Measurements from ENCODE around the gene OGFOD3.
A peak's percentile ranks its signal among the peaks of the same experiment; 100 is the strongest.

Gene OGFOD3

GRCh38 chr17:82432017-82432416 is 13.6 kb upstream of the OGFOD3 start:
- POLR2A ChIA-PET: no interaction called here
- CTCF ChIA-PET: no interaction called here
- no peak for DNase-seq (ENCODE audit: extremely low spot score)
- no peak for TF ChIP-seq LEF1 (IDR thresholded peaks at IDR 0.05; ENCODE audit: borderline replicate concordance)
- TF ChIP-seq CTBP1 (IDR thresholded peaks at IDR 0.05; ENCODE audit: borderline replicate concordance): no peak
- no peak for TF ChIP-seq ZNF384 (IDR thresholded peaks at IDR 0.05)
- no peak for TF ChIP-seq PKNOX1 (IDR thresholded peaks at IDR 0.05)
- no peak for TF ChIP-seq NFRKB (IDR thresholded peaks at IDR 0.05)
- TF ChIP-seq SP1 (IDR thresholded peaks at IDR 0.05): no peak
- no peak for TF ChIP-seq HDGF (IDR thresholded peaks at IDR 0.05; ENCODE audit: borderline replicate concordance)
- no peak for TF ChIP-seq BHLHE40 (IDR thresholded peaks at IDR 0.05; ENCODE audit: borderline replicate concordance)
- no peak for TF ChIP-seq FOXM1 (IDR thresholded peaks at IDR 0.05; ENCODE audit: borderline replicate concordance)
- no peak for TF ChIP-seq ARNT (IDR thresholded peaks at IDR 0.05)
- no peak for TF ChIP-seq SUZ12 (IDR thresholded peaks at IDR 0.05)
- no peak for TF ChIP-seq FOXK2 (IDR thresholded peaks at IDR 0.05)
- no peak for TF ChIP-seq FOXA1 (IDR thresholded peaks at IDR 0.05)
- TF ChIP-seq TARDBP (IDR thresholded peaks at IDR 0.05): no peak

- TF ChIP-seq FOXA1 (IDR thresholded peaks at IDR 0.05) (no peak), BHLHE40 (IDR thresholded peaks at IDR 0.05; ENCODE audit: borderline replicate concordance) (no peak), LEF1 (IDR thresholded peaks at IDR 0.05; ENCODE audit: borderline replicate concordance) (no peak), FOXM1 (IDR thresholded peaks at IDR 0.05; ENCODE audit: borderline replicate concordance) (no peak), ARNT (IDR thresholded peaks at IDR 0.05) (no peak)
- POLR2A ChIA-PET: no interaction called here
- CTCF ChIA-PET: no interaction called here
- DNase-seq (ENCODE audit: extremely low spot score): no peak
Measured at GRCh38 chr17:82429824-82430223, 11.4 kb upstream of the OGFOD3 start.

GRCh38 chr17:82428546-82428945 is 10.2 kb upstream of the OGFOD3 start:
- ChIA-PET CTCF (no interaction called here), POLR2A (no interaction called here)
- TF ChIP-seq FOXM1 (IDR thresholded peaks at IDR 0.05; ENCODE audit: borderline replicate concordance) (no peak), L3MBTL2 (conservative IDR thresholded peaks at IDR 0.05) (no peak), HDGF (IDR thresholded peaks at IDR 0.05; ENCODE audit: borderline replicate concordance) (no peak)
- no peak for DNase-seq (ENCODE audit: extremely low spot score)

- no peak for TF ChIP-seq CTBP1 (IDR thresholded peaks at IDR 0.05; ENCODE audit: borderline replicate concordance)
- no peak for TF ChIP-seq HDGF (IDR thresholded peaks at IDR 0.05; ENCODE audit: borderline replicate concordance)
- no peak for TF ChIP-seq SP1 (IDR thresholded peaks at IDR 0.05)
- no peak for TF ChIP-seq ARNT (IDR thresholded peaks at IDR 0.05)
- TF ChIP-seq FOXA1 (IDR thresholded peaks at IDR 0.05): no peak
- no peak for TF ChIP-seq ELF4 (IDR thresholded peaks at IDR 0.05)
- no peak for TF ChIP-seq BHLHE40 (IDR thresholded peaks at IDR 0.05; ENCODE audit: borderline replicate concordance)
- no peak for TF ChIP-seq NFRKB (IDR thresholded peaks at IDR 0.05)
- TF ChIP-seq TARDBP (IDR thresholded peaks at IDR 0.05): no peak
- TF ChIP-seq FOXK2 (IDR thresholded peaks at IDR 0.05): no peak
- TF ChIP-seq LEF1 (IDR thresholded peaks at IDR 0.05; ENCODE audit: borderline replicate concordance): no peak
- no peak for DNase-seq (ENCODE audit: extremely low spot score)
- ChIA-PET CTCF (interaction anchor here (0.8 to 1.0 kb wide), 3 partner anchors 11 to 70 kb away, joined by 3 to 4 read pairs (median 3); no protein-coding TSS in a partner anchor), POLR2A (interaction anchor here (0.7 kb wide), 1 partner anchor 47 kb away, joined by 3 read pairs; no protein-coding TSS in a partner anchor)
Measured at GRCh38 chr17:82424863-82425159, 6.4 kb upstream of the OGFOD3 start.

- DNase-seq (ENCODE audit: extremely low spot score): peak; percentile 55
- ChIA-PET POLR2A (interaction anchor here (0.7 kb wide), 1 partner anchor 47 kb away, joined by 3 read pairs; no protein-coding TSS in a partner anchor), CTCF (interaction anchor here (0.8 to 1.0 kb wide), 3 partner anchors 12 to 70 kb away, joined by 3 to 4 read pairs (median 3); no protein-coding TSS in a partner anchor)
- TF ChIP-seq L3MBTL2 (conservative IDR thresholded peaks at IDR 0.05): no peak
- no peak for TF ChIP-seq ZNF384 (IDR thresholded peaks at IDR 0.05)
- no peak for TF ChIP-seq FOXK2 (IDR thresholded peaks at IDR 0.05)
- no peak for TF ChIP-seq ARNT (IDR thresholded peaks at IDR 0.05)
- TF ChIP-seq TARDBP (IDR thresholded peaks at IDR 0.05): no peak
Measured at GRCh38 chr17:82424001-82424862, 5.8 kb upstream of the OGFOD3 start.

GRCh38 chr17:82419540-82419939 is 1.2 kb upstream of the OGFOD3 start:
- no peak for TF ChIP-seq SP1 (IDR thresholded peaks at IDR 0.05)
- no peak for TF ChIP-seq NFRKB (IDR thresholded peaks at IDR 0.05)
- no peak for TF ChIP-seq HDGF (IDR thresholded peaks at IDR 0.05; ENCODE audit: borderline replicate concordance)
- TF ChIP-seq ARNT (IDR thresholded peaks at IDR 0.05): no peak
- no peak for TF ChIP-seq FOXK2 (IDR thresholded peaks at IDR 0.05)
- no peak for TF ChIP-seq ZNF384 (IDR thresholded peaks at IDR 0.05)
- no peak for TF ChIP-seq CTBP1 (IDR thresholded peaks at IDR 0.05; ENCODE audit: borderline replicate concordance)
- TF ChIP-seq SUZ12 (IDR thresholded peaks at IDR 0.05): no peak
- TF ChIP-seq ELF4 (IDR thresholded peaks at IDR 0.05): no peak
- no peak for TF ChIP-seq PKNOX1 (IDR thresholded peaks at IDR 0.05)
- no peak for TF ChIP-seq BHLHE40 (IDR thresholded peaks at IDR 0.05; ENCODE audit: borderline replicate concordance)
- no peak for TF ChIP-seq L3MBTL2 (conservative IDR thresholded peaks at IDR 0.05)
- DNase-seq (ENCODE audit: extremely low spot score): no peak
- ChIA-PET POLR2A (interaction anchor here (1.1 kb wide), 1 partner anchor 26 kb away, joined by 3 read pairs; no protein-coding TSS in a partner anchor), CTCF (interaction anchor here (0.6 kb wide), 1 partner anchor 30 kb away, joined by 3 read pairs; no protein-coding TSS in a partner anchor)

- no peak for DNase-seq (ENCODE audit: extremely low spot score)
- no peak for TF ChIP-seq PKNOX1 (IDR thresholded peaks at IDR 0.05)
- no peak for TF ChIP-seq LEF1 (IDR thresholded peaks at IDR 0.05; ENCODE audit: borderline replicate concordance)
- no peak for TF ChIP-seq CTBP1 (IDR thresholded peaks at IDR 0.05; ENCODE audit: borderline replicate concordance)
- no peak for TF ChIP-seq TARDBP (IDR thresholded peaks at IDR 0.05)
- TF ChIP-seq HDGF (IDR thresholded peaks at IDR 0.05; ENCODE audit: borderline replicate concordance): no peak
- TF ChIP-seq FOXM1 (IDR thresholded peaks at IDR 0.05; ENCODE audit: borderline replicate concordance): no peak
- TF ChIP-seq BHLHE40 (IDR thresholded peaks at IDR 0.05; ENCODE audit: borderline replicate concordance): no peak
- TF ChIP-seq SUZ12 (IDR thresholded peaks at IDR 0.05): no peak
- TF ChIP-seq SP1 (IDR thresholded peaks at IDR 0.05): no peak
- no peak for TF ChIP-seq ARNT (IDR thresholded peaks at IDR 0.05)
- ChIA-PET POLR2A (no interaction called here), CTCF (no interaction called here)
Measured at GRCh38 chr17:82416771-82417170, 1.6 kb downstream of the OGFOD3 start.
